ENCODE results near the gene CTIF. TPM values are rescaled to one million over a fixed set of nuclear protein-coding genes. Genes with fewer than 3 reads are reported as not detected.

CTIF gene
- total RNA-seq, 2 donors from 2014 or later = 14.8 to 18.5 TPM

GRCh38 chr18:48740068-48740440, 201.2 kb downstream of the CTIF start:
- ATAC-seq (no peak), DNase-seq (no peak)
- intact Hi-C loops (cut with DNase I, micrococcal nuclease) = no loop called here

GRCh38 chr18:48740851-48741485, 202.1 kb downstream of the CTIF start:
- intact Hi-C loops (cut with DNase I, micrococcal nuclease) = no loop called here
- no peak for ATAC-seq

DNA sequence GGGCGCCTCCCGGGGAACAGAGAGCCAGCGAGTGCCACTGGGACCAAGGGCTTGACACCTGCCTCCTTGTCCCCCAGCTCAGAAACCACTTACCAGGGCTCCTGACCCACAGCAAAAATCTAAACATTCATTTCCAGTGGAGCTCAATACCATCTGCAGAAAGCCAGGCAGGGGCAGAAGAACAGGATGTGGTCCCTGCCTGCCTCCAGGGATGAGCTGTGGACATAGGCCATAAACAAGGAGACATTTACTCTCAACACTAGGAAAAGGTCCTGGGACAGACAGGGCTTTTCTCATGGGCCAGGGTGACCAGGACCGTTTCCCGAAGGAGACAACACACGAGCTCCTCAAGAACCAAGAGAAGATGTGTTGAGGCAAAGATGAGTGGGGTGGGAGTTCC, 203.0 kb downstream of the CTIF start:
- DNase-seq (no peak), ATAC-seq (no peak)
- intact Hi-C loops (cut with DNase I, micrococcal nuclease) = no loop called here

More at GRCh38 chr18:48740851-48741485, 202.1 kb downstream of the CTIF start:
- no peak for DNase-seq

- intact Hi-C loops (cut with DNase I, micrococcal nuclease) = no loop called here
Observed at GRCh38 chr18:48742304-48742703, 203.5 kb downstream of the CTIF start.

GRCh38 chr18:48742706-48743475, 204.1 kb downstream of the CTIF start:
- ATAC-seq (no peak), DNase-seq (peak in 1 of 2 donors; percentile 43)
- intact Hi-C loops (cut with DNase I, micrococcal nuclease) = no loop called here

More at GRCh38 chr18:48742304-48742703, 203.5 kb downstream of the CTIF start:
- DNase-seq (no peak), ATAC-seq (no peak)

GRCh38 chr18:48743886-48744285, 205.1 kb downstream of the CTIF start:
- DNase-seq = no peak
- no peak for ATAC-seq
- intact Hi-C loops (cut with DNase I, micrococcal nuclease) = no loop called here

GRCh38 chr18:48745293-48745692, 206.5 kb downstream of the CTIF start:
- intact Hi-C loops (cut with DNase I, micrococcal nuclease) = no loop called here
- DNase-seq (no peak), ATAC-seq (no peak)

GRCh38 chr18:48749768-48750167, 210.9 kb downstream of the CTIF start:
- ATAC-seq (no peak), DNase-seq (no peak)
- intact Hi-C loops (cut with DNase I, micrococcal nuclease) = no loop called here

DNA sequence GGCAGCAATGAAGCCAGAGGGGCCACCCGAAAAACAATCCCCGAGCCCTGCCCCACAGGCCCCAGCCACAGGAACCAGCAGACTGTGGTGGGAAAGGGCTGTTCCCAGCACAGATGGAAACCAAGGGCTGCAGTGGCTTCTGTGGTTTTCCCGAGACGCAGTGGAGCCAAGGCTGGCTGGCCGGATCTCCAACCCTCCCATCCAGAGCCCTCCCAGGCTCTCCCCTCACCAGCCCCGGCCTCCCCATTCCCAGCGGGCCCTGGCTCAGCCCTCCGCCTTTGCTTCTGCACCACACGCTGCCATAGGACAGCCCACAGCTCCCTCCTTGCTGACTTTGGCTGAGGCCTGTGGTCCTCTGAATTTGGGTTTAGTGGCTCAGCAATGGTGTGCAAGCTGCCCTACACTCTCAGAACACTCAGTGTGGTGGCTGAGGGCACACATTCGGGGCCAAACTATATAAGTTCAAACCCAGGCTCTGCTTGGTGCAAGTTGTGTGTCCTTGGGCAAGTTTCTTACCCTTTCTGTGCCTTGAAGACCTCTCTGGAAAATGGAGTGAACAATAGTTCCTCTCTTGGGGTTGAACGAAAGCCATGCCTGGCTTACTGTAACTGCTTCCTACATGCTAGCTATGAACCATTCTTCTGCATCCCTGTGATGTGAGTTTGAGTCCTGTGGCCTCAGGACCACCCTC, 211.8 kb downstream of the CTIF start:
- intact Hi-C loops (cut with DNase I, micrococcal nuclease) = no loop called here
- no peak for DNase-seq
- ATAC-seq = no peak

DNA sequence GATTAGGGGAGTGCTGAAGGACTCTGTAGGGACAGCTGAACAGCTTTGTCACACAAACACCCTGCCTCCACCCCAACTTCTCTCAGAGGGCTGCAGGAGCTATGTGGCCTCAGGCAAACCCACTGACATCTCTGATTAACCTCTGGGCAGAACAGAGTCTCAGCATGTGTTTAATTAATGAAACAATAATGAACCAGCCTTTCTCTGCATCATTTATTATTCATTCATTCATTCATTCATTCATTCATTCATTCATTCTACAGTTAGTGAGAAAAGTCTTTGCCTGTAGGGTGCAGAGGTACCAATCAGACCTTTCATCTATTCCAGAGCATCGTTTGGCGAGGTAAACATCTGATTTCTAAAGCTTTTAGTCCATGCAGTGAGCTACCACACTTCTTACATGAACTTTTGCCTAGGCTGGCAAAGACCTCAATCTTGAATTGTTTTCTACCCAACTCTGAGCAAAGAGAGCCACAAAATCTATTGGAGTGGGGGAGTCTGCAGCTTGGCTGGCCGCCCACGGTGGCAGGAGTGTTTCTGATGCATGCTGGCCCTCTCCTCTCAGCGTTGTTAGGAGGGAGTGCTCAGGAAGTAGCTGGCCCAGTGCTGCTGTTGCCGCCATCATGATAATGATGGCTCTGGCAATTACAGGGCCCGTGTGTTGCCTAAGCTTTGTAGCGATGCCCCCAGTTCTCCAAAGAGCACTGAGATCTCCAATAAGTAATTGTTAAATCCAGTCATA, 213.1 kb downstream of the CTIF start:
- no peak for ATAC-seq
- no peak for DNase-seq
- intact Hi-C loops (cut with DNase I, micrococcal nuclease) = no loop called here

GRCh38 chr18:48752478-48752877, 213.6 kb downstream of the CTIF start:
- DNase-seq (no peak), ATAC-seq (no peak)
- intact Hi-C loops (cut with DNase I, micrococcal nuclease) = no loop called here

GRCh38 chr18:48752928-48753327, 214.1 kb downstream of the CTIF start:
- ATAC-seq (no peak), DNase-seq (no peak)
- intact Hi-C loops (cut with DNase I, micrococcal nuclease) = no loop called here

DNA sequence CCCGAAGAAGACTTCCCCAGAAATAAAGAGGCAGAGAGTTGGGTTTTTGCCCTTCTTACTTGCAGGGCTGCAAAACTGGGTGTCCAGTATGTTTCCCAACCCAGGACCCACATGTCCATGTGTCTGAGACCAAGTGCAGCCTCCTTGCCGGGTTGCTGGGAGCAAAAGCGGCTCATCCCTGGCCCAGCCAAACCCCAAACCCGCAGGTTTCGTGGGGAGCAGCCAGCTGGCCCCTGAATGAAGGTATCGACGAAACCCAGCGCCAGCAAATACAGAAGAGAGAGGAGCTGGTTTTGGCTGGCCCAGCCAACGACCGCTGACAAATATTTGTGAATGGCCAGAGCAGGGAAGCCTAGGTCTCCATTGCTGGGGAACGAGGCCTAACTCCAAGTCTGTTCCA, 214.9 kb downstream of the CTIF start:
- intact Hi-C loops (cut with DNase I, micrococcal nuclease) = no loop called here
- DNase-seq (no peak), ATAC-seq (no peak)

- ATAC-seq = no peak
- intact Hi-C loops (cut with DNase I, micrococcal nuclease) = no loop called here
- DNase-seq = no peak
Observed at GRCh38 chr18:48754559-48754958, 215.7 kb downstream of the CTIF start.

DNA sequence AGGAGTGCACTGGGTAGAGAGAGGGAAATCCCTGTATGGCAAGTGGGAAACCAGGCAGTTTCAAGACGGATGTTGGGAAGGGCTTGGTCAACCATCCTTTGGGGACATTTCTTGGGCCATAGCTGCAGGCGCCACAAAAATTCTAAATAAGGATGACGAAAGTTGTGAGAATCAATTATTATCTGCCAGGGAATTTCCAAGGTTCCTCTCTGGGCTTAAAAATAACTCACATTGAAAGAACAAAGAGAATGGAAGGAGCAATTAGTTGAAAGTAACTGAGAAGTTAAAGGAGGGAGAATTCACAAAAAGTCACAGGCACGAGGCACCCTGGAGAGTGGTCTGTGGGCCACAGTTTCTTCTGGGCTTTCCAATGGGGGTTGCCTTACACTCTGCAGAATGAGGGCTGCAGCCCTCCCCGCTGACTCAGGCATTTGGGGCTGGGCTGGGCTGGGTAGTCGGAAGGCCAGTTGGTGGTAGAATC, 216.2 kb downstream of the CTIF start:
- no peak for DNase-seq
- intact Hi-C loops (cut with DNase I, micrococcal nuclease) = no loop called here
- ATAC-seq = no peak

DNA sequence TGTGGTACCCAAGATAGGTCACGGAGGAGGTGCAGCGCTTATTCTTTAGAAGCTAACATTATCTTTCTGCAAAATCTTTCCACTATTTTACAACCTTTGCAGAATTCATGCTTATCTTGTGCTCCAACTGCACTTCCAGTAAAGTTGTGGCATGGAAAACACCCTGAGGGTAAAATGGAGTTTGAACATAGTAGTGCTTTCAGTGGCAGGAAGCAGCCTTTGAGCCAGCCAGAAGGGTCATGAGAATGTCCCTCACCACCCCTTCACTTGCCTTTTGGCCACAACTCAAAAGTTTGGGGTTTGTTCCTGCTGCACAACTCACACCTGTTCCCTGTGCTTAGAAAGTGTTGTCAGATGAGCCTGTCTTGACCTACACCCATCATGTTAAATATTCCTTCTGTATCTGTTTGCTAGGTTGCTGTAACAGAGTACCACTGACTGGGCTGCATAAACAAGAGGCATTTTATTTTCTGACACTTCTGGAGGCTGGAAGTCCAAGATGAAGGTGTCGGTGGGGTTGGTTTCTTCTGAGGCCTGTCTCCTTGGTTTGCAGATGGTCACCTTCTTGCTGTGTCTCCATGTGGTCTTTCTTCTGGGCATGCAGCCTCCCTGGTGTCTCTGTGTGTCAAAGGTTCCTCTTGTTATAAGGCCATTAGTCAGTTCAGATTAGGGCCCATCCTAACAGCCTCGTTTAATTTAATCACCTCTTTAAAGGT, 217.8 kb downstream of the CTIF start:
- DNase-seq = no peak
- intact Hi-C loops (cut with DNase I, micrococcal nuclease) = no loop called here
- ATAC-seq = no peak

GRCh38 chr18:48757367-48757766, 218.5 kb downstream of the CTIF start:
- ATAC-seq = no peak
- intact Hi-C loops (cut with DNase I, micrococcal nuclease) = no loop called here
- DNase-seq = no peak

- ATAC-seq = no peak
- intact Hi-C loops (cut with DNase I, micrococcal nuclease) = no loop called here
- DNase-seq = no peak
Observed at GRCh38 chr18:48757906-48758305, 219.1 kb downstream of the CTIF start.

- intact Hi-C loops (cut with DNase I, micrococcal nuclease) = no loop called here
- ATAC-seq (peak; percentile 91), DNase-seq (peak; percentile 69 to 73)
Observed at GRCh38 chr18:48761582-48761981, 222.8 kb downstream of the CTIF start.
